ENCODE measurements around the gene EPB41L1. TPM values are rescaled to one million over a fixed set of nuclear protein-coding genes. Genes with fewer than 3 reads are reported as not detected.

The EPB41L1 gene
- total RNA-seq, 1 donor from 2014 or later, result 43.1 TPM

- H3K9me3 Mint-ChIP-seq, result no peaks in the 10 kb centered on the region
- no peaks in the 10 kb centered on the region for H3K4me1 Mint-ChIP-seq
Measured at GRCh38 chr20:36269507-36269906, 115.0 kb downstream of the EPB41L1 start.

GRCh38 chr20:36270744-36271638, 116.5 kb downstream of the EPB41L1 start:
- DNase-seq (ENCODE audit: low spot score in 2 of 2, unreplicated experiment in 2 of 2), result no peak
- Mint-ChIP-seq H3K4me1 (no peaks in the 10 kb centered on the region), H3K36me3 (no peaks in the 10 kb centered on the region), H3K4me3 (no peak overlapping the region), H3K9me3 (no peaks in the 10 kb centered on the region), H3K27ac (no peak overlapping the region), H3K27me3 (ENCODE audit: low read depth) (no peaks in the 10 kb centered on the region)
- no peak for TF ChIP-seq CTCF (IDR thresholded peaks at IDR 0.05; ENCODE audit: unreplicated experiment)

More at GRCh38 chr20:36269507-36269906, 115.0 kb downstream of the EPB41L1 start:
- Mint-ChIP-seq H3K36me3 (no peaks in the 10 kb centered on the region), H3K4me3 (no peak overlapping the region), H3K27me3 (ENCODE audit: low read depth) (no peaks in the 10 kb centered on the region), H3K27ac (no peak overlapping the region)
- no peak for TF ChIP-seq CTCF (IDR thresholded peaks at IDR 0.05; ENCODE audit: unreplicated experiment)
- no peak for DNase-seq (ENCODE audit: low spot score in 2 of 2, unreplicated experiment in 2 of 2)

GRCh38 chr20:36271639-36272546, 117.4 kb downstream of the EPB41L1 start:
- Mint-ChIP-seq H3K27me3 (ENCODE audit: low read depth) (no peaks in the 10 kb centered on the region), H3K9me3 (no peaks in the 10 kb centered on the region), H3K4me1 (no peaks in the 10 kb centered on the region), H3K27ac (no peak overlapping the region), H3K4me3 (no peak overlapping the region), H3K36me3 (no peaks in the 10 kb centered on the region)
- peak in 1 of 2 experiments; percentile 27 for DNase-seq (ENCODE audit: low spot score in 2 of 2, unreplicated experiment in 2 of 2)
- TF ChIP-seq CTCF (IDR thresholded peaks at IDR 0.05; ENCODE audit: unreplicated experiment), result no peak

- no peak for TF ChIP-seq CTCF (IDR thresholded peaks at IDR 0.05; ENCODE audit: unreplicated experiment)
- no peaks in the 10 kb centered on the region for H3K4me1 Mint-ChIP-seq
- H3K9me3 Mint-ChIP-seq, result no peaks in the 10 kb centered on the region
- no peak overlapping the region for H3K27ac Mint-ChIP-seq
- no peaks in the 10 kb centered on the region for H3K36me3 Mint-ChIP-seq
- H3K4me3 Mint-ChIP-seq, result no peak overlapping the region
- peak in 1 of 2 experiments; percentile 25 for DNase-seq (ENCODE audit: low spot score in 2 of 2, unreplicated experiment in 2 of 2)
- peaks cover 3% of the 10 kb centered on the region for H3K27me3 Mint-ChIP-seq (ENCODE audit: low read depth)
Measured at GRCh38 chr20:36272547-36273220, 118.1 kb downstream of the EPB41L1 start.

GRCh38 chr20:36273414-36274180, 119.1 kb downstream of the EPB41L1 start:
- no peak for TF ChIP-seq CTCF (IDR thresholded peaks at IDR 0.05; ENCODE audit: unreplicated experiment)
- Mint-ChIP-seq H3K4me1 (no peaks in the 10 kb centered on the region), H3K4me3 (no peak overlapping the region), H3K9me3 (no peaks in the 10 kb centered on the region), H3K36me3 (no peaks in the 10 kb centered on the region), H3K27me3 (ENCODE audit: low read depth) (peaks cover 9% of the 10 kb centered on the region), H3K27ac (no peak overlapping the region)
- peak in 1 of 2 experiments; percentile 29 for DNase-seq (ENCODE audit: low spot score in 2 of 2, unreplicated experiment in 2 of 2)

All from mesothelial cell of epicardium (in vitro differentiated cells).